PC-3 (cell line): ENCODE data around the gene SIPA1L3.

Experiments
- EZH2 ChIP-seq: fragments of 300-600 bp; sonication (generic); IDR thresholded peaks from one replicate; pipeline ENCODE4 v1.6.1; 2017; ENCODE audit warnings: antibody characterized with exemption, mild to moderate bottlenecking, low read length; ENCODE audit not compliant: unreplicated experiment
- TF ChIP-seq, protein P1 (sequence below): fragments of 300-600 bp; sonication (generic); conservative IDR thresholded peaks from 2 replicates; pipeline ENCODE4 v1.5.1; 2017; ENCODE audit warnings: antibody characterized with exemption, low read depth, mild to moderate bottlenecking, low read length

DNA sequence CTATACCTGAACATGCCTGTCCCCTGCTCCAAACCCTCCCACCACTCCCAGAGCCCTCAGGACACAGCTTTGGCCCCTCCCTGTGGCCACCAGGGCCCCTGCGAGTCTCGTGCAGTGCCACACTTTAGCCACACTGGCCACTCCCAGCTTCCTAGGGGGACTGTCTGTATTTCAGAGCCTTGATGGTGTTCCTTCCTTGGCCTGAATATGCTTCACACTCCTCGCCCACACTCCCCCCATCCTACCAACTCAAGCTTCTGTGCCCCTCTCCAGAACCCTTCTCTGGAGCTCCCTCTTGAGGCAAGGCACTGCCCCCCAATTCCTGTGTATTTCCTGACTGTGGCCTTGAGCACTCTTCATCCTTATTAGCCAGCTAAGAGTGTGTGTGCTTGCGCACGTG lies 236.8 kb downstream of the SIPA1L3 start:
- TF ChIP-seq, protein P1, sequence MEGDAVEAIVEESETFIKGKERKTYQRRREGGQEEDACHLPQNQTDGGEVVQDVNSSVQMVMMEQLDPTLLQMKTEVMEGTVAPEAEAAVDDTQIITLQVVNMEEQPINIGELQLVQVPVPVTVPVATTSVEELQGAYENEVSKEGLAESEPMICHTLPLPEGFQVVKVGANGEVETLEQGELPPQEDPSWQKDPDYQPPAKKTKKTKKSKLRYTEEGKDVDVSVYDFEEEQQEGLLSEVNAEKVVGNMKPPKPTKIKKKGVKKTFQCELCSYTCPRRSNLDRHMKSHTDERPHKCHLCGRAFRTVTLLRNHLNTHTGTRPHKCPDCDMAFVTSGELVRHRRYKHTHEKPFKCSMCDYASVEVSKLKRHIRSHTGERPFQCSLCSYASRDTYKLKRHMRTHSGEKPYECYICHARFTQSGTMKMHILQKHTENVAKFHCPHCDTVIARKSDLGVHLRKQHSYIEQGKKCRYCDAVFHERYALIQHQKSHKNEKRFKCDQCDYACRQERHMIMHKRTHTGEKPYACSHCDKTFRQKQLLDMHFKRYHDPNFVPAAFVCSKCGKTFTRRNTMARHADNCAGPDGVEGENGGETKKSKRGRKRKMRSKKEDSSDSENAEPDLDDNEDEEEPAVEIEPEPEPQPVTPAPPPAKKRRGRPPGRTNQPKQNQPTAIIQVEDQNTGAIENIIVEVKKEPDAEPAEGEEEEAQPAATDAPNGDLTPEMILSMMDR: peak; percentile 38; the same call in 1 of the 2 replicates
- TF ChIP-seq EZH2: no peak
